Liver (tissue), 3 donors: Measurements from ENCODE around the gene CELF4.

Experiments
- FOXA1 ChIP-seq: IDR thresholded peaks from 2 replicates; pipeline ENCODE4 v1.6.1; 2016; ENCODE audit warnings: antibody characterized with exemption
- GABPA ChIP-seq, 2 donors: IDR thresholded peaks in 1 of 2; conservative IDR thresholded peaks in 1 of 2; 2 replicates each; pipeline ENCODE4 v1.6.1; 2016; ENCODE audit warnings: antibody characterized with exemption in 2 of 2, mild to moderate bottlenecking in 1 of 2, moderate library complexity in 1 of 2
- HNF4G ChIP-seq: IDR thresholded peaks from 2 replicates; pipeline ENCODE4 v1.6.1; 2016; ENCODE audit warnings: antibody characterized with exemption
- JUND ChIP-seq, 2 donors: IDR thresholded peaks; 2 replicates each; pipeline ENCODE4 v1.6.1; 2016; ENCODE audit warnings: antibody characterized with exemption in 2 of 2
- RAD21 ChIP-seq, 2 donors: IDR thresholded peaks; 2 replicates each; pipeline ENCODE4 v1.6.1; 2016; ENCODE audit warnings: antibody characterized with exemption in 2 of 2, mild to moderate bottlenecking in 2 of 2
- RXRA ChIP-seq, 2 donors: IDR thresholded peaks; 2 replicates each; pipeline ENCODE4 v1.6.1; 2017 to 2018; ENCODE audit warnings: antibody characterized with exemption in 2 of 2, mild to moderate bottlenecking in 1 of 2
- SP1 ChIP-seq: IDR thresholded peaks from 2 replicates; pipeline ENCODE4 v1.6.1; 2018; ENCODE audit warnings: antibody characterized with exemption, mild to moderate bottlenecking
- TAF1 ChIP-seq: conservative IDR thresholded peaks from 2 replicates; pipeline ENCODE4 v1.6.1; 2016; ENCODE audit warnings: antibody characterized with exemption, mild to moderate bottlenecking
- YY1 ChIP-seq: IDR thresholded peaks from 2 replicates; pipeline ENCODE4 v1.6.1; 2016; ENCODE audit warnings: antibody characterized with exemption, mild to moderate bottlenecking
- TF ChIP-seq, protein P1 (sequence below): fragments of 150-350 bp; IDR thresholded peaks from 2 replicates; pipeline ENCODE4 v1.5.1; 2017; ENCODE audit warnings: improper control_type of control experiment, low read depth, low read length; ENCODE audit not compliant: missing input control
- TF ChIP-seq, protein P2 (sequence below): IDR thresholded peaks from 2 replicates; pipeline ENCODE4 v1.6.1; 2016; ENCODE audit warnings: antibody characterized with exemption, mild to moderate bottlenecking
- TF ChIP-seq, protein P3 (sequence below): IDR thresholded peaks from 2 replicates; pipeline ENCODE4 v1.6.1; 2016; ENCODE audit warnings: antibody characterized with exemption
- TF ChIP-seq, protein P4 (sequence below): IDR thresholded peaks from 2 replicates; pipeline ENCODE4 v1.6.1; 2016; ENCODE audit warnings: antibody characterized with exemption
- TF ChIP-seq, protein P5 (sequence below): IDR thresholded peaks from 2 replicates; pipeline ENCODE4 v1.6.1; 2016; ENCODE audit warnings: antibody characterized with exemption
- donor health status: healthy.
- donor health status: healthy.

DNA sequence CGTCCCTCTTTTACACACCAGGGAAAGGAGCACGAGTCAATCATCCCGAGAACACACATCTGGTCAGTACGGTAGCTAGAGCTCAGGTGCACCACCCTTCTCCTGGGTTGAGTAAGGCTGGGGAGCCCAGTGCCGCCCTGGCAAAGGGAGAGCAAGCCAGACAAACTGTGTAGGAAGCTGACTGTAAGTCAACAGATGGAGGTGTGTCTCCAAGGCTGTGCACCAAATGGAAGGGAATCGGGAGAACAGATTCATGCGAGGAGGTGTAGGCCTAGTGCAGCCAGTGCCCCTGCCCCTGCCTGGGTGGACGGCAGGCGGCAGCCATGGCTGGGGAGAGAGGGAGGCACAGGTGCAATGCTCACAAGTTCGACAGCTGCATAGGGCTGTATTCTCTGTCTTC, 65.7 kb downstream of the CELF4 start:
- TF ChIP-seq, protein P1, sequence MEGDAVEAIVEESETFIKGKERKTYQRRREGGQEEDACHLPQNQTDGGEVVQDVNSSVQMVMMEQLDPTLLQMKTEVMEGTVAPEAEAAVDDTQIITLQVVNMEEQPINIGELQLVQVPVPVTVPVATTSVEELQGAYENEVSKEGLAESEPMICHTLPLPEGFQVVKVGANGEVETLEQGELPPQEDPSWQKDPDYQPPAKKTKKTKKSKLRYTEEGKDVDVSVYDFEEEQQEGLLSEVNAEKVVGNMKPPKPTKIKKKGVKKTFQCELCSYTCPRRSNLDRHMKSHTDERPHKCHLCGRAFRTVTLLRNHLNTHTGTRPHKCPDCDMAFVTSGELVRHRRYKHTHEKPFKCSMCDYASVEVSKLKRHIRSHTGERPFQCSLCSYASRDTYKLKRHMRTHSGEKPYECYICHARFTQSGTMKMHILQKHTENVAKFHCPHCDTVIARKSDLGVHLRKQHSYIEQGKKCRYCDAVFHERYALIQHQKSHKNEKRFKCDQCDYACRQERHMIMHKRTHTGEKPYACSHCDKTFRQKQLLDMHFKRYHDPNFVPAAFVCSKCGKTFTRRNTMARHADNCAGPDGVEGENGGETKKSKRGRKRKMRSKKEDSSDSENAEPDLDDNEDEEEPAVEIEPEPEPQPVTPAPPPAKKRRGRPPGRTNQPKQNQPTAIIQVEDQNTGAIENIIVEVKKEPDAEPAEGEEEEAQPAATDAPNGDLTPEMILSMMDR, result no peak
- TF ChIP-seq GABPA (IDR thresholded peaks at IDR 0.05 in 1 of 2, conservative IDR thresholded peaks at IDR 0.05 in 1 of 2), result no peak
- no peak for TF ChIP-seq TAF1
- no peak for TF ChIP-seq RAD21 (IDR thresholded peaks at IDR 0.05)
- no peak for TF ChIP-seq HNF4G
- TF ChIP-seq, protein P2, sequence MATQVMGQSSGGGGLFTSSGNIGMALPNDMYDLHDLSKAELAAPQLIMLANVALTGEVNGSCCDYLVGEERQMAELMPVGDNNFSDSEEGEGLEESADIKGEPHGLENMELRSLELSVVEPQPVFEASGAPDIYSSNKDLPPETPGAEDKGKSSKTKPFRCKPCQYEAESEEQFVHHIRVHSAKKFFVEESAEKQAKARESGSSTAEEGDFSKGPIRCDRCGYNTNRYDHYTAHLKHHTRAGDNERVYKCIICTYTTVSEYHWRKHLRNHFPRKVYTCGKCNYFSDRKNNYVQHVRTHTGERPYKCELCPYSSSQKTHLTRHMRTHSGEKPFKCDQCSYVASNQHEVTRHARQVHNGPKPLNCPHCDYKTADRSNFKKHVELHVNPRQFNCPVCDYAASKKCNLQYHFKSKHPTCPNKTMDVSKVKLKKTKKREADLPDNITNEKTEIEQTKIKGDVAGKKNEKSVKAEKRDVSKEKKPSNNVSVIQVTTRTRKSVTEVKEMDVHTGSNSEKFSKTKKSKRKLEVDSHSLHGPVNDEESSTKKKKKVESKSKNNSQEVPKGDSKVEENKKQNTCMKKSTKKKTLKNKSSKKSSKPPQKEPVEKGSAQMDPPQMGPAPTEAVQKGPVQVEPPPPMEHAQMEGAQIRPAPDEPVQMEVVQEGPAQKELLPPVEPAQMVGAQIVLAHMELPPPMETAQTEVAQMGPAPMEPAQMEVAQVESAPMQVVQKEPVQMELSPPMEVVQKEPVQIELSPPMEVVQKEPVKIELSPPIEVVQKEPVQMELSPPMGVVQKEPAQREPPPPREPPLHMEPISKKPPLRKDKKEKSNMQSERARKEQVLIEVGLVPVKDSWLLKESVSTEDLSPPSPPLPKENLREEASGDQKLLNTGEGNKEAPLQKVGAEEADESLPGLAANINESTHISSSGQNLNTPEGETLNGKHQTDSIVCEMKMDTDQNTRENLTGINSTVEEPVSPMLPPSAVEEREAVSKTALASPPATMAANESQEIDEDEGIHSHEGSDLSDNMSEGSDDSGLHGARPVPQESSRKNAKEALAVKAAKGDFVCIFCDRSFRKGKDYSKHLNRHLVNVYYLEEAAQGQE, result no peak
- TF ChIP-seq, protein P3, sequence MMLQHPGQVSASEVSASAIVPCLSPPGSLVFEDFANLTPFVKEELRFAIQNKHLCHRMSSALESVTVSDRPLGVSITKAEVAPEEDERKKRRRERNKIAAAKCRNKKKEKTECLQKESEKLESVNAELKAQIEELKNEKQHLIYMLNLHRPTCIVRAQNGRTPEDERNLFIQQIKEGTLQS, result no peak
- TF ChIP-seq SP1, result no peak
- no peak for TF ChIP-seq YY1
- TF ChIP-seq, protein P4, sequence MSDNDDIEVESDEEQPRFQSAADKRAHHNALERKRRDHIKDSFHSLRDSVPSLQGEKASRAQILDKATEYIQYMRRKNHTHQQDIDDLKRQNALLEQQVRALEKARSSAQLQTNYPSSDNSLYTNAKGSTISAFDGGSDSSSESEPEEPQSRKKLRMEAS, result no peak
- no peak for TF ChIP-seq JUND (IDR thresholded peaks at IDR 0.05)
- TF ChIP-seq RXRA (IDR thresholded peaks at IDR 0.05), result no peak
- TF ChIP-seq FOXA1, result no peak
- TF ChIP-seq, protein P5, sequence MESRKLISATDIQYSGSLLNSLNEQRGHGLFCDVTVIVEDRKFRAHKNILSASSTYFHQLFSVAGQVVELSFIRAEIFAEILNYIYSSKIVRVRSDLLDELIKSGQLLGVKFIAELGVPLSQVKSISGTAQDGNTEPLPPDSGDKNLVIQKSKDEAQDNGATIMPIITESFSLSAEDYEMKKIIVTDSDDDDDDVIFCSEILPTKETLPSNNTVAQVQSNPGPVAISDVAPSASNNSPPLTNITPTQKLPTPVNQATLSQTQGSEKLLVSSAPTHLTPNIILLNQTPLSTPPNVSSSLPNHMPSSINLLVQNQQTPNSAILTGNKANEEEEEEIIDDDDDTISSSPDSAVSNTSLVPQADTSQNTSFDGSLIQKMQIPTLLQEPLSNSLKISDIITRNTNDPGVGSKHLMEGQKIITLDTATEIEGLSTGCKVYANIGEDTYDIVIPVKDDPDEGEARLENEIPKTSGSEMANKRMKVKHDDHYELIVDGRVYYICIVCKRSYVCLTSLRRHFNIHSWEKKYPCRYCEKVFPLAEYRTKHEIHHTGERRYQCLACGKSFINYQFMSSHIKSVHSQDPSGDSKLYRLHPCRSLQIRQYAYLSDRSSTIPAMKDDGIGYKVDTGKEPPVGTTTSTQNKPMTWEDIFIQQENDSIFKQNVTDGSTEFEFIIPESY, result no peak
